Hindlimb muscle (tissue), 1 donor: ENCODE data around the gene PXN. TPM values are rescaled to one million over a fixed set of nuclear protein-coding genes. Genes with fewer than 3 reads are reported as not detected.
A peak's percentile ranks its signal among the peaks of the same experiment; 100 is the strongest.
"Not testable (repeated sequence)": the region's sequence is repeated elsewhere in the genome, so short reads cannot be mapped to it uniquely, and the experiment has no call there.

Source experiments
- DNase-seq: peaks from one replicate; pipeline ENCODE4 v3.0.0-alpha.2; 2013
- polyA plus RNA-seq: library from polyadenylated mRNA; unstranded; fragments of 120-200 nt; gene quantifications from one replicate; pipeline ENCODE4 v1.2.1, GENCODE V29; 2013; ENCODE audit not compliant: insufficient read length

PXN gene
- polyA plus RNA-seq, 1 donor: 233 TPM

DNA sequence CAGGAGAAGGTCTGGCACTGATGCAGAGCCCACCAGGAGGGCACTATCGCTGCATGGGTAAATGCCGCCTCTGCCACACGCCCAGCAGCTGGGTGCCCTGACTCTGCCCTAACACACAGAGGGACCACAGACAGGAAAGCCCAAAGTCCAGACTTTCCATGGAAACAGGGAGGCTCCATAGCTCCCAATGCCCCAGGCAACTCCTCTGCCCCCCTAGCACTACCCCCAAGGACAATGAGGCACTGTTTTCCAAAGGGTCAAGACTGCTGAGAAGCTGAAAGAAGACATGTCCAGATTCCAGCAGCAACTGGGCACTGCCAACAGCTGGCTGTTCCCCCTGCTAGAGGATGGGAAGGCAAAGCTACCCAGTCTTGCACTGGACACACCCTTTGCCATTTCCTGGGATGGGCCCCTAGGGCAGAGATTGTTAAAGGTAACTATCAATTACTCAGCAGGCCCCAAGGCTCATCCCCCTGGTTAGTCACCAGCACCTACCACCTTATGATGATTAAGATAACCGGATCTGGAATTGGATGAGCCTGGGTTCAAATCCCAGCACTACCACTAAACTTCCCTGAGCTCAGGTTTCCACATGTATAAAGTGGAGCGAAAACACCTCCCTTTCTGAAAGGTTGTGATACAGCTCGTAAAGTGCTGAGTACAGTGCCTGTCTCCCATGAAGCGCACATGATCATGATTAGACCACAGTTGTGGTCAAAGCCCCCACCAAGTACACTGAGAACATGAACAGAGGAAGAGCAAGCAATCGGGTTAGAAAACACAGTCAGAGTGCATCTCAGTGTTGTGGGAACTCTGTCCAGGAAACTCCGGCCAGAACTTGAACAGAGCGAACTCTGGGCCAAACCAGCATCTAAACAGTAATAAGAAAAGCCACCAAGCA is 3.3 kb downstream of the PXN start:
- peak; percentile 42 for DNase-seq

DNA sequence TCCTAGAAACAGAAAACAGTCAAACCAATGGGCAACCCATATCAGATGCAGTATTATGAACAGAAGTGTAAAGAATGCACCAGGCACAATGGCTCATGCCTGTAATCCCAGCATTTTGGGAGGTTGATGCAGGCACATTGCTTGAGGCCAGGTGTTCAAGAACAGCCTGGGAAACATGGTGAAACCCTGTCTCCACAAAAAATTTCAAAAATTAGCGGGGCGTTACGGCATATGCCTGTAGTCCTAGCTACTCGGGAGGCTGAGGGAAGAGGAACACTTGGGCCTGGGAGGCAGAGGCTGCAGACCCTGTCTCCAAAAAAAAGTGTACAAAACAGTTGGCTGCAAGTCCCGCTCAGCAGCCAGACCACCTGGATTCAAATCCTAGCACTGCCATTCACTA is 4.9 kb downstream of the PXN start:
- DNase-seq: no peak

- DNase-seq: no peak
These were observed 5.9 kb downstream of the PXN start for GRCh38 chr12:120259418-120260202.

GRCh38 chr12:120258323-120258896 is 7.1 kb downstream of the PXN start:
- no peak for DNase-seq

- DNase-seq: peak; percentile 82
These were observed 8.3 kb downstream of the PXN start for GRCh38 chr12:120257041-120257821.

GRCh38 chr12:120254809-120255208 is 10.7 kb downstream of the PXN start:
- DNase-seq: no peak

DNA sequence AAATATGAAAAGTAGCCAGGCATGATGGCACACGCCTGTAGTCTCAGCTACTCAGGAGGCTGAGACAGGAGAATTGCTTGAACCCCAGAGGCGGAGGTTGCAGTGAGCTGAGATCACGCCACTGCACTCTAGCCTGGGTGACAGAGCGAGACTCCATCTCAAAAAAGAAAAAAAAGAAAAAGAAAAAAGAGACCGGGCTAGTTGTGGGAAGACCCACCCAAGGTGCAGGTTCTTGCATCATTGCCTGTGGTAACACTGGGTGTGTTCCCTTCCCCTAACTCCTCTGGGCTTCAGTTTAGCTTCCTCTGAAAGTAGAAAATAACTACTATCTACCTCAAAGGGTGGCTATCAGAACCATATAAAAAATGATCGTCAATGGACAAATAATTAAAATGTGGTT is 12.2 kb downstream of the PXN start:
- DNase-seq: not testable (repeated sequence)

DNA sequence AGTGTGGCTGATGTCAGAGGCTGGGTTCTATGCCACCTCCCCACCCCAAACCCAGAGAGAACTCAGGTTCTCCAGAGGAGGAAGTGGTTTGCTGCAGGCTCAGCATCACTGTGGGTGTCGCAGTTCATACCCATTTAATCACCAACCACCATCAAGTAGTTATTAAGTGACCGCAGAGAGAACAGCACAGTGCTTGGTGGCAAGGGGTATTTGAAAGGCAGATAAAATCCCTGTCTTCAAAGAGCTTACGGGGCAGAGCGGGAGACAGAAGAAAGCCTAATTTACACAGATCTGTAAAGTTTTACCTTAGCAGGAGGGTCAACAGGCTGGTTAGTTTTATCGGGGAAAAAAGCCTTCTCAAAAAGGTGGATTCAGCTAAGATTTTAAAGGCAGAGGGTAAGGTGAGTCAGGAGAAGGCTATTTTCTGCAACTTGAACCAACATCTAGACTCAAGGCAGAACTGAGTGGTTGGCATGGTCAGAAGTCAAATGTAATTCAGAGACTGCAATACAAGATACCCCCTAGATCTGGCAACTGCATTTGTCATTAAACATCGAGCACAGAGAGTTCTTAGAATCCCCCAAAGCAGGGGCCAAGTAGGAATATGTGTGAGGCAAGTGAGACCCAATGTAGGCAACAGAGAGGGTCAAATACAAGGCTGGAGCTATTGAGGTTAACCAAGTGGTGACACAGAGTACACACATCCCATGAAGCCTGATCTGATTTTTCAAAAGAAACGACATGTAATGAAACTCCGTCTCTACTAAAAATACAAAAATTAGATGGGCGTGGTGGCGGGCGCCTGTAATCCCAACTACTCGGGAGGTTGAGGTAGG is 13.2 kb downstream of the PXN start:
- DNase-seq: no peak

GRCh38 chr12:120251364-120252070 is 14.0 kb downstream of the PXN start:
- DNase-seq: not testable (repeated sequence)

DNA sequence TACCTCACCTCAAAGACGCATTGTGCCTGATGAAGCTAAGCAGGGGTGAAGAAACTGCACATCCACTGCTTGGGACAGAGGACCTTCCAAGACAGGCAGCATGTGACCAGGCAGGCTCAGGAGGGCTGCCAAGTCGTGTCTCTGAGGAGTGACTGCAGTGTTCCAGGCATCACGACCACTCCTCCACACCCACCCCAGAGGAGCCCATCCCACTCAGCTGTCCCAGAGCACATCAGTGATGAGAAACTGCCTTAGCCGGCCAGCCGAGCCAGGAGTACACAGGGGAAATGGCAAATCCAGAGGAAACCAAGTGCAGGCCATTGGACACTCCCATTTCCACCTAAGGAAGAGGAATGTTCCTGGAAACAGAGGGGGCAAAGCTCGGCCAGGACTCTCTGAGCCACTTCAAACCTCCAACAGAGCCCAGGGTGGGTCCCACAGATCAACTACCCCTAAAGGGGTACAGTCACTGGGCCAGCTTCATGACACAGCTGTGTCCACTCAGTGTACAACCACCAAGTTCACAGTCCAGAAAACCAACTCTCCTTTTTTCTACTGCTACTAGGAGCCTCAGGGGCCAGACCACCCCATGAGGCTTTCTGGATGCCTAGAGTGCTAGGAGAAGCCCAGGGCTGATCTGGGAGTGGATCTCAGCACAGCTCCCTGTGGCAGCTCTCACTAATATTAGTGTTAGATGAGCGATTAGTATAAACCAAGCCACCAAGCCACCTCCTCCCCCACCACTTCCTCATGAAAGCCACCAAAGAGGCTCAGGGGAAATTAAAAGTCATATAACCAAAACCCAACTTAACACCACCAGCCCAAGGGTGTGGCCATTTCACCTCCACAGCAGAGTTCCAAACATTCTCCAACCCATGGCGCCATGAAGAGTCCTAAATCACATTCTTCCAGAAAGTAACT is 15.4 kb downstream of the PXN start:
- DNase-seq: no peak

- DNase-seq: no peak
These were observed 16.2 kb downstream of the PXN start for GRCh38 chr12:120249266-120249874.

- no peak for DNase-seq
These were observed 17.9 kb downstream of the PXN start for GRCh38 chr12:120247621-120248030.

DNA sequence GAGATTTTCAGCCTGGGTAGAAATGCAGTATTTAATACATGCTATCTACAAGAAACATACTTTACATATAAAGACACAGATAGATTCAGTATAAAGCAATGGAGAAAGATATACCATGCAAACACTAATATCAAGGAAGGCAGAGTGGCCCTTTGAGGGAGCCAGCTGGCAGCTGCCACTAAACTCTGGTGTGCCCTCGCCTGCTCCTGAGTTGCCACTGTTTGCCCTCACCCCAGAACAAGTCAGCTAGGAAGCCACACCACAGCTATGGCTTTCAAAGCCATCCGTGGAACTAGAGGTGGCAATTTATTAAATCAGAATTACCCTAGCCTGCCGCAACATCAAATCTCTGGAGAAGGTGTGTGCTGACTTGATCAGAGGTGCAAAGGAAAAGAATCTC is 18.3 kb downstream of the PXN start:
- DNase-seq: no peak

DNA sequence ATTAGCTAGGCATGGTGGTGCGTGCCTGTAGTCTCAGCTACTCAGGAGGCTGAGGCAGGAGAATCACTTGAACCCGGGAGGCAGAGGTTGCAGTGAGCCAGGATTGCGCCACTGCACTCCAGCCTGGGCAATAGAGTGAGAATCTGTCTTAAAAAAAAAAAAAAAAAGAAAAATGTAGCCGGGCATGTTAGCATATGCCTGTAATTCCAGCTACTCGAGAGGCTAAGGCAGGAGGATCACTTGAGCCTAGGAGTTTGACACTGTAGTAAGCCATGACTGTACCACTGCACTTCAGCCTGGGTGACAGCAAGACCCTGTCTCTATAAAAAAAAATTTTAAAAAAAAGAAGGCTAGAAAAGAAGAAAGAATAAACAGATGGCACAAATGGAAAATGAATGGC is 18.8 kb downstream of the PXN start:
- not testable (repeated sequence) for DNase-seq

GRCh38 chr12:120242971-120243699 is 22.4 kb downstream of the PXN start:
- no peak for DNase-seq

DNA sequence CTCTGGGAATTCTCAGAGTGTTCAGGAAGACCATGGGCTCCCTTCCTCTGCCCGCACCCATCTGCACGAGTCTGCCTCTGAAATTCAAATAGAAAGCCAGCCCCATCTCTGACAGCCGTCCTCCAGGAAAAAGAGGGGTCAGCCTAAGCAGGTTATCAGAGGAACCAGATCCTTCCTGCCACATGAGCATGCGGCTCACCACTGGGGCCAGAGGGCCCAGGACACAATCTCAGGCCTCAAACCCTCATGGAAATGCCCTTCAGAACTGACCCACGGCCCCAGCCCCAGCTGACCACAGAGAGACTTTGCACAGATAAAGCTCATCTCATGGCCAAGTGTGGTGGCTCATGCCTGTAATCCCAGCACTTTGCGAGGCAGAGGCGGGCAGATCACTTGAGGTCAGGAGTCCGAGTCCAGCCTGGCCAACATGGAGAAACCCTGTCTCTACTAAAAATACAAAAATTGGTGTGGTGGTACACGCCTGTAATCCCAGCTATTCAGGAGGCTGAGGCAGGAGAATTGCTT is 23.2 kb downstream of the PXN start:
- DNase-seq: no peak

GRCh38 chr12:120241561-120242274 is 23.8 kb downstream of the PXN start:
- DNase-seq: no peak

DNA sequence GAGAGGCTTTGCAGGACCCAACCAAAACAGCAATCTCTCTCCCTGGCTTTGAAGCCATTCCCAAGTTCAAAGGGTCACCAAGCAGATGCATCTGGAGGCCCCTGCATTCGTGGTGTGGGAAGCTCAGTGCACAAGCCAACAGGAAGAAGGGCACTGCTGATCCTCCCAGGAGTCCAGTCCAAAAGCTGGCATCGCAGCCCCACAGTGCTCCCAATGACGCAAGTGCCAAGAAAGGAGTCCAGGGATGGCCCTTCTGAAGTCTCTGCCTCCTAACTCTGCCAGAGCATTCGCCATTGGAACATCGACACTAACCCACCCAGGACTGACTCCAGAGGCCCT is 25.1 kb downstream of the PXN start:
- no peak for DNase-seq
